ENCODE data around the gene RABGAP1L. TPM values are rescaled to one million over a fixed set of nuclear protein-coding genes. Genes with fewer than 3 reads are reported as not detected.

Gene RABGAP1L
- total and polyA plus RNA-seq, 2 of the 4 experiments (the other 2 are of a cell fraction): 7.9 to 26.7 TPM

- Histone ChIP-seq H4K20me1 (ENCODE audit: insufficient read depth, low read length) (no peaks in the 10 kb centered on the region), H3K9me1 (ENCODE audit: insufficient read depth, low read length) (peaks cover 3% of the 10 kb centered on the region; the same call in 1 of the 2 replicates), H4K5ac (ENCODE audit: low read depth, low read length) (no peak overlapping the region), H2BK120ac (ENCODE audit: low read depth, low read length) (no peak overlapping the region), H3K14ac (replicated peaks; ENCODE audit: low read depth, low read length) (no peak overlapping the region), H3K4ac (ENCODE audit: low read depth, low read length) (no peak overlapping the region), H3K9me3 (ENCODE audit: control insufficient read depth, insufficient read depth, low read length) (no peaks in the 10 kb centered on the region), H2BK5ac (ENCODE audit: low read depth, low read length, poor library complexity, severe bottlenecking) (no peak overlapping the region), H3K79me1 (ENCODE audit: low read depth in 1 of 2, low read length in 2 of 2) (no peaks in the 10 kb centered on the region), H3K36me3 (ENCODE audit: control insufficient read depth, insufficient read depth, low read length) (no peaks in the 10 kb centered on the region), H3K27ac (ENCODE audit: insufficient read depth, low read length) (no peak overlapping the region), H3K4me2 (ENCODE audit: low read depth, low read length) (no peak overlapping the region), H2AK9ac (replicated peaks; ENCODE audit: low read depth, low read length, poor library complexity) (no peak overlapping the region), H2BK20ac (ENCODE audit: low read depth, low read length) (no peak overlapping the region), H4K8ac (ENCODE audit: low read depth in 2 of 2, low read length in 2 of 2) (no peak overlapping the region), H2AFZ (replicated peaks; ENCODE audit: low read length, poor library complexity) (no peak overlapping the region), H4K91ac (ENCODE audit: insufficient read depth, low read depth, low read length) (no peak overlapping the region), H3K9ac (ENCODE audit: low read depth, low read length) (no peak overlapping the region), H3K18ac (ENCODE audit: low read depth, low read length) (no peak overlapping the region), H3K23ac (ENCODE audit: low read depth, low read length) (no peak overlapping the region), H3K4me3 (ENCODE audit: insufficient read depth, low read depth, low read length) (no peak overlapping the region), H3K56ac (ENCODE audit: extremely low read depth, insufficient read depth, low read length) (no peak overlapping the region), H3K4me1 (ENCODE audit: control insufficient read depth, insufficient read depth, low read length) (no peaks in the 10 kb centered on the region), H2AK5ac (ENCODE audit: low read depth, low read length) (no peak overlapping the region), H2BK15ac (ENCODE audit: low read depth, low read length) (no peak overlapping the region), H3K27me3 (ENCODE audit: control insufficient read depth, insufficient read depth, low read length) (no peaks in the 10 kb centered on the region; the same call in 1 of the 2 replicates)
- TF ChIP-seq MXI1 (IDR thresholded peaks at IDR 0.05; ENCODE audit: borderline replicate concordance, low read depth, low read length) (no peak), SMC3 (IDR thresholded peaks at IDR 0.05; ENCODE audit: low read depth, low read length) (no peak), USF2 (IDR thresholded peaks at IDR 0.05; ENCODE audit: low read depth, low read length) (no peak), POLR2A (IDR thresholded peaks at IDR 0.05; ENCODE audit: low read depth, low read length) (no peak), FOS (IDR thresholded peaks at IDR 0.05; ENCODE audit: low read depth, low read length) (no peak), RCOR1 (IDR thresholded peaks at IDR 0.05; ENCODE audit: insufficient replicate concordance, low read length) (no peak), RFX5 (IDR thresholded peaks at IDR 0.05; ENCODE audit: low read depth, low read length) (no peak), NFE2L2 (IDR thresholded peaks at IDR 0.05; ENCODE audit: low read depth, low read length) (no peak), RAD21 (IDR thresholded peaks at IDR 0.05; ENCODE audit: low read length) (no peak), ELK1 (IDR thresholded peaks at IDR 0.05; ENCODE audit: borderline replicate concordance, low read depth, low read length) (no peak)
- in situ Hi-C loops (cut with MboI; ENCODE audit: low sequenced_read_pairs) (no loop called here), dilution Hi-C loops (cut with HindIII; ENCODE audit: low sequenced_read_pairs, unreplicated experiment) (no loop called here), intact Hi-C loops (cut with micrococcal nuclease) (no loop called here)
- no TSS peak for BruUV-seq (replicated peaks)
- ATAC-seq (ENCODE audit: low read depth) (no peak), DNase-seq (no peak)
- CTCF ChIA-PET: no interaction called here
- WGBS, 2 experiments (ENCODE audit: extremely low coverage in 2 of 2, insufficient read length in 1 of 2): no CpG with 5 or more reads among the region's 6 CpGs
- POLR2A ChIA-PET (ENCODE audit: unreplicated experiment): no interaction called here
Observed at GRCh38 chr1:174785510-174785909, 626.2 kb downstream of the RABGAP1L start.
